HEK293T (cell line): Measurements from ENCODE around the gene RXFP4.

Experiments
- BHLHE40 ChIP-seq: fragments of 450-650 bp; IDR thresholded peaks from 2 replicates; pipeline ENCODE4 v1.6.1; 2016; ENCODE audit warnings: mild to moderate bottlenecking, moderate library complexity, borderline replicate concordance
- CTBP1 ChIP-seq: fragments of 450-650 bp; IDR thresholded peaks from 2 replicates; pipeline ENCODE4 v1.6.1; 2016; ENCODE audit warnings: borderline replicate concordance
- ELF4 ChIP-seq: fragments of 450-650 bp; IDR thresholded peaks from 2 replicates; pipeline ENCODE4 v1.6.1; 2017; ENCODE audit warnings: antibody characterized with exemption
- FOXA1 ChIP-seq: fragments of 450-650 bp; IDR thresholded peaks from 2 replicates; pipeline ENCODE4 v1.6.1; 2016; ENCODE audit warnings: mild to moderate bottlenecking
- FOXM1 ChIP-seq: fragments of 450-650 bp; IDR thresholded peaks from 2 replicates; pipeline ENCODE4 v1.6.1; 2017; ENCODE audit warnings: mild to moderate bottlenecking, borderline replicate concordance
- HDGF ChIP-seq: fragments of 450-650 bp; IDR thresholded peaks from 2 replicates; pipeline ENCODE4 v1.6.1; 2017; ENCODE audit warnings: antibody characterized with exemption, borderline replicate concordance
- SUZ12 ChIP-seq: fragments of 450-650 bp; IDR thresholded peaks from 2 replicates; pipeline ENCODE4 v1.6.1; 2016; ENCODE audit warnings: mild to moderate bottlenecking

GRCh38 chr1:155910621-155911121 is 30.8 kb upstream of the RXFP4 start:
- TF ChIP-seq FOXM1 (no peak), BHLHE40 (no peak), CTBP1 (no peak), SUZ12 (no peak), HDGF (no peak), ELF4 (no peak), FOXA1 (no peak)
